ENCODE measurements around the gene GUCY1A2. TPM values are rescaled to one million over a fixed set of nuclear protein-coding genes. Genes with fewer than 3 reads are reported as not detected.
"Not testable (repeated sequence)": the region's sequence is repeated elsewhere in the genome, so short reads cannot be mapped to it uniquely, and the experiment has no call there.

The GUCY1A2 gene
- total RNA-seq, 1 donor from 2014 or later = 99.2 TPM

GRCh38 chr11:106957030-106957482 is 61.2 kb downstream of the GUCY1A2 start:
- DNase-seq (ENCODE audit: low spot score) = no peak

DNA sequence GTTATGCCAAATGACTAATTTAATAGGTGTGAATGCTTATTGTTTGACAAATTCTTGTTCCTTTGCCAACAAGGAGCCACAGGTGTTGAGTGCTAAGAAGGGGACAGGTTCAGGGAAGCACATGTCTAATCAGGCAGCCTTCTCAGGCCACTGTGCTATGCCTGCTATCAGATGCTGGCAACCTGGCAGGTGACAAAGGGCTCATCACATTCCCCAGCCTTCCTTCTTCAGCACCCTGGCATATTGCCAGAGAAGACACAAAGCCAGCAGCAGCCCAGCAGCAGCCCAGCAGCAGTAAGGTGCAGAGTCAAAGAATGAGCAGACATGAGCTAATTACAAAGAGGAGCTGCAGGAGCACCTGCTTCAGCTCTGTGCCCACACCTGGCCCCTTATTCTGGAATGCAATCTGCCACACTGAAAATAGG is 68.2 kb downstream of the GUCY1A2 start:
- DNase-seq (ENCODE audit: low spot score) = no peak

DNA sequence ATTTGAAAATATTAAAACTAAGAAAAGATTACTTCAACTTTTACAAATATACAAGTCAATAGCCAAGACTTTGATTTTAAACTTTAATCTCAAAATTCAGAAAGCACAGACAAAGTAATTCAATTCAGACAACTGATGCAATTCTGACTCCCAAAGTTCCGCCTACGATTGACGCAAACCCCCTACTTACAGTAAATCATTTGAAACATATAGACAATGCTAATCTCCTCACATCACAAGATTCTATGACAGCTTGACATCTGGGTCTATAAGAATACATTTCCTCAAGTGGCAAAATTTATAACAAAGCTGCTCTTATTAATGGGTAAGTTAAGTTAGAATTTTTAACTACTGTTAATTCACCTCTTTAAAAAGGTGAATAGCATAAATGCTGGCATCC is 75.2 kb downstream of the GUCY1A2 start:
- DNase-seq (ENCODE audit: low spot score) = no peak

- DNase-seq (ENCODE audit: low spot score) = no peak
Measured at GRCh38 chr11:106939157-106939556, 79.1 kb downstream of the GUCY1A2 start.

DNA sequence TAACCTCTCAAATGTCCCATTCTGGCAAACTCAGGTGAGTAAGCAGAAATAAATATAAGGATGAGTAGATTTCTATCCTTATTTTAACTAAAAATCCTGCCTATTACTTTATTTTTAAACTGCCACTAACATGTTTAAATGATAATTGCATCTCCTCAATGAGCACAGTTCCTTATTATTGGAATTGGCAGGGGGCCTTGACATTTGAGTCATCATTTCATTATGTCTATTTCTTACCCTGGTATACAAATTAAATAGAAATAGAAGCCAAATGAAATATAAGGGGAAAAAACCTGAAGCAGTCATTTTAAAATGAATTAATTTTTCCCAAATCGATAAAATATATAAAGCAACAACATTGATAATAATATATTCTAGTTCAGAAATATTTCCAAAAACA is 81.2 kb downstream of the GUCY1A2 start:
- DNase-seq (ENCODE audit: low spot score) = no peak

GRCh38 chr11:106925245-106925644 is 93.0 kb downstream of the GUCY1A2 start:
- no peak for DNase-seq (ENCODE audit: low spot score)

- no peak for DNase-seq (ENCODE audit: low spot score)
Measured at GRCh38 chr11:106920899-106921509, 97.3 kb downstream of the GUCY1A2 start.

GRCh38 chr11:106917973-106918372 is 100.3 kb downstream of the GUCY1A2 start:
- no peak for DNase-seq (ENCODE audit: low spot score)

- no peak for DNase-seq (ENCODE audit: low spot score)
Measured at GRCh38 chr11:106914409-106914808, 103.9 kb downstream of the GUCY1A2 start.

- DNase-seq (ENCODE audit: low spot score) = no peak
Measured at GRCh38 chr11:106913141-106913540, 105.1 kb downstream of the GUCY1A2 start.

DNA sequence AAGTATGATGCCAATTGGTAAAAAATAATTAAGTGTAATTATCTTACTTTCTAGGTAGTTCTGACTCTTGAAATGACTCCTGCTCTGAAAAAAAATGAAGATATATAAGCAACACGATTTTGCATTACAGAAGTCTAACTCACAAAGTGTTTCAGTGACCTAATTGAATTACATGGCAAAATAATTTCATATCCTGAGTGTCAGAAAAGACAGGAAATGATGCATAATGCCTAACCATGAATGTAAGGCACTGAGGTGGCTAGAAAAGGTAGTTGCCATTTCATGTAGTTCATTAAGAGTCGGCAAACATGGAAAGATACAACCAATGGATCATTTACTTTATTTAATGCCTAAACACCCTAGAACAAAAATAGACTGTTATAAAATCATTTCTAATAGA is 113.5 kb downstream of the GUCY1A2 start:
- DNase-seq (ENCODE audit: low spot score) = no peak

DNA sequence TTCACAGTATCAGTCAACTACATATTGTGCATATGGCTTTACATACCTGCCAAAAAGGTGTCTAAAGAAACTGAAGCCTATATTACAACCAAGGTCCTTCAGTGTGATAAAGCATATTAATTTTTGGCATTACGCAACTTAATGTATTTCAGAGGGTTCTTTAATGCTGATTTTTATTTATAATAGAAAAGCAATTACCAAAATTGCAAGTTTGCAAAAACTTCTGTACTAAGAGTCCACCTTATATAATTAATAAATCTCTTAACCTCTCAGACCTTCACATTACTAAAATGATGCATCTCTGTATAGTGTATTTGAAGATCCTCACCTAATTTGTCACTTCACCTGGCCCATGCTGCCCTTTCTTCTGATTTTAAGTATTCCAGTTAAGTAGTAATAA is 128.6 kb downstream of the GUCY1A2 start:
- DNase-seq (ENCODE audit: low spot score) = no peak

- no peak for DNase-seq (ENCODE audit: low spot score)
Measured at GRCh38 chr11:106888386-106888785, 129.9 kb downstream of the GUCY1A2 start.

GRCh38 chr11:106883693-106884092 is 134.6 kb downstream of the GUCY1A2 start:
- not testable (repeated sequence) for DNase-seq (ENCODE audit: low spot score)

- no peak for DNase-seq (ENCODE audit: low spot score)
Measured at GRCh38 chr11:106879832-106880546, 138.3 kb downstream of the GUCY1A2 start.

GRCh38 chr11:106879029-106879428 is 139.2 kb downstream of the GUCY1A2 start:
- no peak for DNase-seq (ENCODE audit: low spot score)

- DNase-seq (ENCODE audit: low spot score) = no peak
Measured at GRCh38 chr11:106875013-106875412, 143.3 kb downstream of the GUCY1A2 start.

GRCh38 chr11:106872246-106872645 is 146.0 kb downstream of the GUCY1A2 start:
- peak; percentile 17 for DNase-seq (ENCODE audit: low spot score)

DNA sequence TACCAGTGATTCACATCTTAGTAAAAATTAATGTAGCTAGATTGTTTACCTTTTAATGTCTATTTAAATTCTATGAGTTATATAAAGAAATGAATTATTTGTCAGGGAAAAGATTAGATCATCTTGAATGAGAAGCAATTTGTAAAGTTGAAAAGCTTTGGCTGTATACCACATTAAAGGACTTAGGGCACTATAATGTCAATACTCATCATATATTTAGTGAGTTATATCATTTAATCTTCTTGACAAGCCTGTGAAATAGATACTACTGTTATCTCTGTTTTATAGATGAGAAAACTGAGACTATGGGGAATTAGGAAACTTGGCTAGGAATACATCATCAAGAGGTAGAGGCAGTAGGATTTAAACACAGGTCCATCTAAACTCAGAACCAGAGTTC is 160.1 kb downstream of the GUCY1A2 start:
- no peak for DNase-seq (ENCODE audit: low spot score)

GRCh38 chr11:106856566-106856965 is 161.7 kb downstream of the GUCY1A2 start:
- peak; percentile 54 for DNase-seq (ENCODE audit: low spot score)

DNA sequence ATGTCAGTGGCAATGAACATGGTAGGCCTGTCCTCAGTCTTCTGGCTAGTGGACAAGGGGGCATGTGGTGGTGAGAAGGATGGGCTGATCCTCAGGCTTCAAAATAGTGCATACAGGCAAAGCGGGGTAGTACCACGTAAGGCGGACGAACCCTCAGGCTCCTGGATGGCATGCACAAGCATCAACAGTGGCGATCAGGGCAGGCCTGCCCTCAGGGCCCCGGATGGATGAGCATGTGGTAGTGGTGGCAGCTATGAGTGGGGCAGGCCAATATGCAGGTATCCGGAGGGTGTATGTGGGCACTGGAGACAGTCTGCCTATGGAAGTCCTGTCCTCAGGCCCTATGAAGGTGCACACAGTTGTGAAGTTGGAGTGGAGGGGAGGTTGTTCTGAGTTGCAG is 163.8 kb downstream of the GUCY1A2 start:
- DNase-seq (ENCODE audit: low spot score) = no peak

DNA sequence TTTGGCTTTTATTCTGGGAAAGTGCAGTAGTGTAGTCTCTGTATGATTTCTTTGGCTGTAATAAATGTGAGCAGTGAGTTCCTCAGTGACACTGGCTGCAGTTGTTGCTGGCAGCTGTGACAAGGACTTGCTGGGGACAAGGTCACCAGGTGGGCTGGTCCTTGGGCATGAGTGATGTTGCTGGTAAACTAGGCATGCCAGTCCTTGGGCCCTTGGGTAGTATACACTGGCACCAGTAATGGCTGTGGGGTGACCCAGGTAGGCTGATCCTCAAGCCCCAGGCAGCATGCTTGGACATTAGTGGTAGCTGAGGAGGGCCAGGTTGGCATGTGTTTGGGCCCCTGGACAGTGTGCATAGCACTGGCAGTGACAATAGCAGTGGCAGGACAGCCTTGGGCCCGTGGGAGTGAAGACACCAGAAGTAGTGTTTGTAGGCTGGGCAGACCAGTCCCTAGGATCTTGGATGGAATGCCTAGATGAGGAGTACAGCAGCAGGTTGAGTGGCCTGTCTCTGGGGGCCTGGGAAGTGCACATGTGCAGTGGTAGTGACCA is 164.3 kb downstream of the GUCY1A2 start:
- DNase-seq (ENCODE audit: low spot score) = no peak

GRCh38 chr11:106852779-106853178 is 165.5 kb downstream of the GUCY1A2 start:
- no peak for DNase-seq (ENCODE audit: low spot score)

Measured in umbilical cord (tissue), 2 donors.